ENCODE results near the gene WBP2. TPM values are rescaled to one million over a fixed set of nuclear protein-coding genes. Genes with fewer than 3 reads are reported as not detected.

Gene WBP2
- total and polyA plus RNA-seq, 12 donors: 130 to 210 (median 173) TPM

- 87 to 88% methylated on average over 8 of the region's 8 CpGs for WGBS, 2 donors
- H3K27me3 ChIP-seq: no peaks in the 10 kb centered on the region
- peaks cover 6 to 56% (median 30%) of the 10 kb centered on the region in 9 donors for H3K36me3 ChIP-seq
- intact Hi-C loops (cut with DNase I): loop anchor here in 4 of 10 donors (5.0 to 10.0 kb wide), 3 partner anchors 41 to 133 kb away; partner anchors contain the start of genes WBP2 (in 2 of the 4) and GALK1 (in 1 of the 4)
- no peak overlapping the region for H3K27ac ChIP-seq
- H3K9me3 ChIP-seq: no peaks in the 10 kb centered on the region
- DNase-seq (no peak), ATAC-seq (no peak)
- H3K4me3 ChIP-seq: no peak overlapping the region
- TF ChIP-seq CTCF (IDR thresholded peaks at IDR 0.05): no peak
- H3K4me1 ChIP-seq: peaks cover 16 to 38% (median 27%) of the 10 kb centered on the region in 9 donors
Observed at GRCh38 chr17:75898065-75898464, 42.9 kb upstream of the WBP2 start.

- Histone ChIP-seq H3K27me3 (no peaks in the 10 kb centered on the region), H3K36me3 (peaks cover 6 to 54% (median 30%) of the 10 kb centered on the region in 9 donors), H3K27ac (peak overlapping the region; percentile 88 to 99 (median 96)), H3K4me3 (peak overlapping the region; percentile 50 to 80 (median 74)), H3K4me1 (peaks cover 16 to 37% (median 27%) of the 10 kb centered on the region in 9 donors), H3K9me3 (no peaks in the 10 kb centered on the region)
- no peak for TF ChIP-seq CTCF (IDR thresholded peaks at IDR 0.05)
- ATAC-seq (peak in 3 of 8 donors; percentile 1), DNase-seq (no peak)
- intact Hi-C loops (cut with DNase I): loop anchor here in 5 of 10 donors (2.0 to 10.0 kb wide), 5 partner anchors 40 to 133 kb away; partner anchors contain the start of genes WBP2 (in 3 of the 5) and GALK1 (in 1 of the 5)
- WGBS, 2 donors: 54 to 55% methylated on average over 37 of the region's 37 CpGs
Observed at GRCh38 chr17:75897160-75898019, 42.3 kb upstream of the WBP2 start.

- WGBS, 2 donors: 1% methylated on average over 93 to 102 of the region's 102 CpGs
- Histone ChIP-seq H3K27me3 (no peaks in the 10 kb centered on the region), H3K4me1 (peaks cover 16 to 37% (median 27%) of the 10 kb centered on the region in 9 donors), H3K4me3 (peak within 1 kb of the TSS; percentile 50 to 80 (median 74)), H3K9me3 (no peaks in the 10 kb centered on the region), H3K36me3 (peaks cover 6 to 54% (median 27%) of the 10 kb centered on the region in 9 donors), H3K27ac (peak within 1 kb of the TSS; percentile 88 to 99 (median 96))
- DNase-seq: peak; percentile 85 to 89
- intact Hi-C loops (cut with DNase I): loop anchor here in 5 of 10 donors (1.0 to 10.0 kb wide), 7 partner anchors 19 to 132 kb away; partner anchors contain the start of genes WBP2 (in 3 of the 5) and GALK1 (in 1 of the 5)
- peak; percentile 19 to 78 (median 51) for TF ChIP-seq CTCF (IDR thresholded peaks at IDR 0.05)
- ATAC-seq: peak; percentile 80 to 92 (median 85)
Observed at GRCh38 chr17:75896415-75897159, 41.5 kb upstream of the WBP2 start, which contains the start of gene TRIM65. Gene TRIM65, minus strand, starts transcription at chr17:75896951. Its CDS starts 14 bp downstream, at chr17:75896937.

Measured in heart right ventricle (tissue), 16 donors.